ENCODE results near the gene MSANTD1.

The MSANTD1 gene

GRCh38 chr4:3303923-3304710 is 55.2 kb downstream of the MSANTD1 start:
- no peak for DNase-seq (ENCODE audit: low read depth)

- DNase-seq (ENCODE audit: low read depth): no peak
These were observed 56.1 kb downstream of the MSANTD1 start for GRCh38 chr4:3304831-3305609.

GRCh38 chr4:3305610-3306371 is 56.8 kb downstream of the MSANTD1 start:
- DNase-seq (ENCODE audit: low read depth): no peak
